NCI-H2081 treated with DMSO at 0.1 percent for 48 hours (cell line): Measurements from ENCODE around the gene INO80E.

Experiments used
- DNase-seq: peaks from one replicate; lab custom pipeline; 2025; lab: John Stamatoyannopoulos, UW

The INO80E gene

GRCh38 chr16:29975811-29976511 is 20.1 kb upstream of the INO80E start:
- DNase-seq = no peak

- DNase-seq = no peak
Measured at GRCh38 chr16:29977063-29977825, 18.8 kb upstream of the INO80E start.

GRCh38 chr16:29978081-29978480 is 18.0 kb upstream of the INO80E start:
- DNase-seq = no peak

GRCh38 chr16:29978564-29979270 is 17.3 kb upstream of the INO80E start:
- no peak for DNase-seq

- no peak for DNase-seq
Measured at GRCh38 chr16:29982560-29983419, 13.3 kb upstream of the INO80E start.

- no peak for DNase-seq
Measured at GRCh38 chr16:29983420-29984136, 12.5 kb upstream of the INO80E start.

- no peak for DNase-seq
Measured at GRCh38 chr16:29984137-29984763, 11.8 kb upstream of the INO80E start.

GRCh38 chr16:29984764-29985147 is 11.3 kb upstream of the INO80E start:
- no peak for DNase-seq

GRCh38 chr16:29985271-29985811 is 10.7 kb upstream of the INO80E start:
- DNase-seq = no peak

GRCh38 chr16:29986231-29986630 is 9.8 kb upstream of the INO80E start:
- DNase-seq = no peak

- no peak for DNase-seq
Measured at GRCh38 chr16:29986931-29987330, 9.1 kb upstream of the INO80E start.

GRCh38 chr16:29987371-29988085 is 8.5 kb upstream of the INO80E start:
- no peak for DNase-seq

GRCh38 chr16:29988346-29989075 is 7.5 kb upstream of the INO80E start:
- DNase-seq = no peak

GRCh38 chr16:29989111-29989858 is 6.8 kb upstream of the INO80E start:
- DNase-seq = no peak

- no peak for DNase-seq
Measured at GRCh38 chr16:29990034-29990433, 6.0 kb upstream of the INO80E start.

GRCh38 chr16:29990883-29991570 is 5.0 kb upstream of the INO80E start:
- no peak for DNase-seq

- DNase-seq = no peak
Measured at GRCh38 chr16:29991571-29991904, 4.5 kb upstream of the INO80E start.

GRCh38 chr16:29992344-29992967 is 3.6 kb upstream of the INO80E start:
- no peak for DNase-seq
